NOMO-1 treated with DMSO at 0.1 percent for 48 hours (cell line): ENCODE results near the gene LNX1.
A peak's percentile ranks its signal among the peaks of the same experiment; 100 is the strongest.

Experiments
- DNase-seq: peaks from one replicate; lab custom pipeline; 2025; ENCODE audit not compliant: unreplicated experiment; lab: John Stamatoyannopoulos, UW

The LNX1 gene

DNA sequence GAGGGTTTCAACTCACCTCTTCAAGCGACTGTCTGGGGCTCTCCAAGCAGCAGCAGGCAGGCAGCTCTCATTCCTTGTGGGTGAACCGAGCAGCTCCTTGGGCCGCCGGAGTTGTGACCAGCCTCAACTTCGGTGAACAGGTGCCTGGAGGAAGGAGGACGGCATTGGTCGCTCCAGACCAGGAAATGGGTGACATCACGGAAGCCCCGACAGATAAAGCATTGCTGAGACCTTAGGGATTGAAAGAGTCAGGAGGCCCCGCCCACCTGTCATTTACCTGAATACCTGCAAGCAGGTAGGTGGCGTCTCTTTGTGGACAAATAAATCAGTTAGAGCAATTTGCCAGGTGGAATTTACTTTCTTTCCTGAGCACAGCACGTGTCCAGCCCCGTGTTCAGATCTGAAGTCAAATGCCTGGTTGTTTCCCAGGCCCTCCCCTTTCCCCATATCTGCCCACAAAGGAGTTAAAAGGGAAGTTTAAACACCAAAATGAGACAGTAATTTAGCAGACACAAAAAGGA lies at the start of gene LNX1:
Gene LNX1, minus strand, starts transcription at position 115 of the 521 bp plus-strand sequence. CDS start 17,484 bp downstream, outside the sequence.
- DNase-seq = peak; percentile 74

DNA sequence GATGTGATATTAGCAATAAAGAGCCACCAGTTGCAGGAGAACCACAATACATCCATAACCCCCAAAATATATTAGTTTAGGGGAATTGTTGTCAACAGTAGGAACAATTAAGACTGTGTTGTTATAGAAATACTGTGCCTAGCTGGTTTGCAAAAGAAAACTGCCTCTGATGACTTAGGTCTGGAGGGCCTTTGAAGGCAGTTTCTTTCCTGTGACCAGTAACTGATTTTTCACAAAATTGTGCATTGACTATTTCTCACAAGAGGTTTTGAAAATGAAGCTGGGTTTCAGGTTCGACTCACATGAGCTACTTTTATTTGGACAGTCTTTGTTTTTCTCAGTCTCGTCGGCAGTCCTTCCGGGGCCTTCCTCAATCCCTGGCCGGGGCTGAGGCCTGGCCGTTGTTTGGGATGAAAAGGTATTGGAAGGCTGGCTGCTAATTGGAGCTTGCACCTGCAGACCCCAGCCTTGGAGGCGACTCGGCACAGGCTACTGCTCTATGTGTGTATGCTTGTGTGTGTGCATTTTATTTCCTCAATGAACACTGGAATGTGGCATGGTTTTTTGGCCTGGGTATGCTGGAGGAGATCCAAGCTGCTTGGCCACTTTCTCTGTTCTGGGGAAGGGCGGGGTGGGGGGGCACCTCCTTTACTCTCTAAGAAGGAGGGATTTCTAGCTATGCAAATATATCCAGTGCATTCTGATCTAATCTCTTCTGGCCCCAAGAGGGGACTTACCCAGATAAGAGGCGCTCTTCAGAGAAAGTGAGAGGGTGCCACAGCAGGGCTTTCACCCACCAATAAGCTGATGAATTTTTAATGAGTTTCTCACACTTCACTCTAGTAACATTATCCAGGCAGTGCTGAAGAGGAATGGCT lies 49.5 kb upstream of the LNX1 start:
- DNase-seq = no peak

DNA sequence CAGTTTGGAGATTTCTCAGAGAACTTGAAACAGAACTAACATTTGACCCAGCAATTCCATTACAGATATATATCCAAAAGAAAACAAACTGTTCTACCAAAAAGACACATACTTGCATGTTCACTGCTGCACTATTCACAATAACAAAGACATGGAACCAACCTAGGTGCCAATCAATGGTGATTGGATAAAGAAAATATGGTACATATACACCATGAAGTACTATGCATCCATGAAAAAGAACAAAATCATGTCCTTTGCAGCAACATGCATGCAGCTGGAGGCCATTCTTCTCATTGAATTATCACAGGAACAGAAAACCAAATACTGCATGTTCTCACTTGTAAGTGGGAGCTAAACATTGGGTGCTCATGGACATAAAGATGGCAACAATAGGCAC lies 47.6 kb upstream of the LNX1 start:
- no peak for DNase-seq

DNA sequence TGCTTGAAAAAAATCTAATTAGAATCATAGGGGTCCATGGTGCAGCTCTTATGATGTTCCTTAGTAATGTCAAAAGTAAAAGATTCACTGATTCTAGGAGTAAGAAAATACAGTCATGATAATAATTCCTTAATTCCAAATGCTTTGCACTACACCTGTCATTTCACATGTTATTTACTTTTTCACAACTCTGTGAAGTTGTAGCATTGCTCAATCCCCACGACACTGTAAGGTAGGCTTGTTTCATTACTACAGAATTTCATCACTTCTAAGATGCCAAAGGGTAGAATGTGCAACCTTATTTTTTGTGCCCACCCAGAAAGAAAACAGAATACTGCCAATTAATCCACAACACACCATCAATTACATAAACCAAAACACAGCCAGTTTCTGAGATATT lies 46.1 kb upstream of the LNX1 start:
- no peak for DNase-seq

- DNase-seq = no peak
Observed at GRCh38 chr4:53635697-53636483, 44.6 kb upstream of the LNX1 start.

DNA sequence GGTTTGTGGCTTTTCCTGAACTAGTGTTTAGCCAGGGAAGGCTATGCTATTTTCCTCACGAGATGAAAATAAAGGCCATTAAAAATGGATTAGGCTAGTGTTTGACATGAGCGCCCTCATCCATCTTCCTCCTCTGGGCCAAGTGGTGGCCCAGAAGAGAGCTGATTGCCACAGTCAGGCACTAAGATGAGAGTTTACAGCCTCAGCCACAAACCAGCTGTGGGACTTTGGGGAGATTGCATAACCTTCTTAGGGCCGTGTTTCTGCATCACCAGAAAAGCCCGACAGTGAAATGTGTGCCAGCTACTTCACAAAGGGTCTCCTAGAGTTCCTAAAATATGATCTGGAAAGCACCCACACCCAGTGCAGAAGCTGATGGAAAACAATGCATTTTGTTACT lies 42.3 kb upstream of the LNX1 start:
- DNase-seq = peak; percentile 91

GRCh38 chr4:53629296-53629695 lies 38.0 kb upstream of the LNX1 start:
- no peak for DNase-seq

- DNase-seq = peak; percentile 48
Observed at GRCh38 chr4:53626491-53626890, 35.2 kb upstream of the LNX1 start.

GRCh38 chr4:53625888-53626287 lies 34.6 kb upstream of the LNX1 start:
- no peak for DNase-seq

- DNase-seq = no peak
Observed at GRCh38 chr4:53622739-53623151, 31.5 kb upstream of the LNX1 start.

- DNase-seq = no peak
Observed at GRCh38 chr4:53620956-53621355, 29.7 kb upstream of the LNX1 start.

GRCh38 chr4:53619431-53619830 lies 28.1 kb upstream of the LNX1 start:
- DNase-seq = no peak

- no peak for DNase-seq
Observed at GRCh38 chr4:53618321-53618720, 27.0 kb upstream of the LNX1 start.

DNA sequence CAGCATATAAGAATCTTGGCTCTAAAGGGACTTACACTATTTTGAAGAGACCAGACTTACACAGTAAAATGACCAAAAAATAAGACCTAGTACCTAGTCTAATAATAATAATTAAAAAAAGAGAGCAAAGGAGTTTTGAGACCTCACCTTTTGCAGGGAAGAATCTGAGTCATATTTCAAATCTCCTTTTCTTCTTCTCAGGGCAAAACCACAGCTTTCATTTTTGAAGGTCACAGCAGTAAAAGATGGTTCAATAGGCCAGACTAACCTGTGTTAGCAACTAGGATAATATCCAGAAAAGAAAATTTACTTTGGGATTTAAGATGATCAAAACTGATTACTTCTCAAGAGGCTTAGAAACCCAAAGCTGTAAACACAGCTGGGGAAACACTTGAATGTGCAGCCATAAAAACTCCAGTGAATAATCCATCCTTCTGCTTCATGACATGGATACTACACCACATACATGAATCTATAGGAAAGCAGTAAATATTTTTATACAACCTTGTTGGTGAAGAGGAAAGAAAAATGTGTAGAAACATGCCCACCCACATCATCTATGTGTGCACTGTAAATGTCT lies 25.9 kb upstream of the LNX1 start:
- DNase-seq = no peak

GRCh38 chr4:53616219-53616618 lies 24.9 kb upstream of the LNX1 start:
- no peak for DNase-seq

DNA sequence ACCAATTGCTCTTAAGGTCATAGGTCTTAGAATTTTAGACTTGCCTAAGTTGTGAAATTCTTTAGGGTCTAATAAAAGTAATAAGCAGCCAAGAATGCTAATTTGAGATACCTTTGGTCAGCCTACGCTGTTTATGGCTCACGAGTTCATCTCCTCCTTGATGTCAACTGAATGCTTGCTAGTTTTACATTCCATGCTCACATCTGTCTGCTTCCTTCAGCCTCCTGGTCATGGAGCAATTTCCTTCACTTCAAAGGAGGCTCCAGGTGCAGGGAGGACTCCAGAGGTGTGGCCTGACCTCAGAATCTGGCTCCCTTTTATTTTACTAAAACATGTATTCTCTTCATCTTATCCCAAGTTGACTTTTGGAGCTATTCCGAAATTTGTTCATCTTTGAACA lies 23.3 kb upstream of the LNX1 start:
- no peak for DNase-seq

- DNase-seq = no peak
Observed at GRCh38 chr4:53613428-53613827, 22.1 kb upstream of the LNX1 start.

- DNase-seq = no peak
Observed at GRCh38 chr4:53608649-53609048, 17.4 kb upstream of the LNX1 start.

DNA sequence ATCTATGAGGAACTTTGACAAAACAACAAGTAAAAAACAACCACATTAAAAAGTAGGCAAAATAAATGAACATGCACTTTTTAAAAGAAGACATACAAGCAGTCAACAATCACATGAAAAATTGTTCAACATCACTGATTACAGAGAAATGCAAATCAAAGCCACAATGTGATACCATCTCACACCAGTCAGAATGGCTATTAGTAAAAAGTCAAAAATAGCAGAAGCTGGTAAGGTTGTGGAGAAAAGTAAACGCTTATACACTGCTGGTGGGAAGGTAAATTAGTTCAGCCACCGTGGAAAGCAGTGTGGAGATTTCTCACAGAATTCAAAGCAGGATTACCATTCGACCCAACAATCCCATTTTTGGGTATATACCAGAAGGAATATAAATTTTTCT lies 17.0 kb upstream of the LNX1 start:
- DNase-seq = no peak

GRCh38 chr4:53605783-53606182 lies 14.5 kb upstream of the LNX1 start:
- DNase-seq = no peak

- no peak for DNase-seq
Observed at GRCh38 chr4:53602390-53602789, 11.1 kb upstream of the LNX1 start.
